ENCODE results near the gene CACNA1F. TPM values are rescaled to one million over a fixed set of nuclear protein-coding genes. Genes with fewer than 3 reads are reported as not detected.

Gene CACNA1F
- polyA plus RNA-seq, 3 donors = 0.73 TPM; not detected in 2

- intact Hi-C loops (cut with micrococcal nuclease) = no loop called here
- Histone ChIP-seq H3K4me1 (ENCODE audit: control insufficient read depth in 1 of 2, insufficient read depth in 2 of 2, low read length in 2 of 2) (peaks cover 46 to 51% of the 10 kb centered on the region in 2 donors), H4K20me1 (ENCODE audit: insufficient read depth, low read length) (no peaks in the 10 kb centered on the region), H2AFZ (ENCODE audit: insufficient read depth, low read depth, low read length, poor library complexity, severe bottlenecking) (no peak overlapping the region), H3K36me3 (replicated peaks in 1 of 2; ENCODE audit: control insufficient read depth in 1 of 2, insufficient read depth in 2 of 2, low read length in 2 of 2) (no peaks in the 10 kb centered on the region), H3K9ac (ENCODE audit: insufficient read depth, low read length, poor library complexity, severe bottlenecking) (no peak overlapping the region), H3K27me3 (ENCODE audit: control insufficient read depth in 2 of 2, insufficient read depth in 2 of 2, low read length in 2 of 2) (no peaks in the 10 kb centered on the region), H3K27ac (ENCODE audit: low read depth in 1 of 2, low read length in 2 of 2) (no peak overlapping the region), H3K4me2 (replicated peaks; ENCODE audit: extremely low read depth, low read length, poor library complexity, severe bottlenecking) (no peak overlapping the region), H3K79me2 (ENCODE audit: insufficient read depth, low read length) (peaks cover 28% of the 10 kb centered on the region), H3K9me3 (replicated peaks in 1 of 2; ENCODE audit: control insufficient read depth in 1 of 2, insufficient read depth in 1 of 2, low read length in 2 of 2) (no peaks in the 10 kb centered on the region), H3K4me3 (replicated peaks in 1 of 3; ENCODE audit: low read depth in 2 of 3, low read length in 3 of 3) (no peak overlapping the region)
- Mint-ChIP-seq H3K4me1 (peaks cover 38% of the 10 kb centered on the region), H3K27ac (no peak overlapping the region), H3K4me3 (no peak overlapping the region), H3K27me3 (ENCODE audit: low read depth in 3 of 3) (peaks cover 0 to 3% (median 2%) of the 10 kb centered on the region in 3 donors), H3K9me3 (peaks cover 0 to 22% (median 8%) of the 10 kb centered on the region in 7 donors), H3K36me3 (peaks cover 0 to 2% of the 10 kb centered on the region in 2 donors)
- no peak for DNase-seq
- WGBS (ENCODE audit: insufficient coverage) = 79% methylated on average over 49 of the region's 56 CpGs
- TF ChIP-seq CTCF (IDR thresholded peaks at IDR 0.05) = no peak
These were observed 881 bp upstream of the CACNA1F start for GRCh38 chrX:49233887-49234555.

GRCh38 chrX:49232525-49232924 is 615 bp downstream of the CACNA1F start:
- peaks cover 0 to 26% (median 10%) of the 10 kb centered on the region in 7 donors for H3K9me3 Mint-ChIP-seq
- peaks cover 19% of the 10 kb centered on the region for H3K79me2 ChIP-seq (ENCODE audit: insufficient read depth, low read length)
- H3K4me2 ChIP-seq (replicated peaks; ENCODE audit: extremely low read depth, low read length, poor library complexity, severe bottlenecking) = no peak overlapping the region
- no peak overlapping the region for H3K27ac ChIP-seq (ENCODE audit: low read depth in 1 of 2, low read length in 2 of 2)
- H2AFZ ChIP-seq (ENCODE audit: insufficient read depth, low read depth, low read length, poor library complexity, severe bottlenecking) = no peak overlapping the region
- peaks cover 32 to 36% of the 10 kb centered on the region in 2 donors for H3K4me1 ChIP-seq (ENCODE audit: control insufficient read depth in 1 of 2, insufficient read depth in 2 of 2, low read length in 2 of 2)
- H3K9me3 ChIP-seq (replicated peaks in 1 of 2; ENCODE audit: control insufficient read depth in 1 of 2, insufficient read depth in 1 of 2, low read length in 2 of 2) = no peaks in the 10 kb centered on the region
- DNase-seq = no peak
- H3K9ac ChIP-seq (ENCODE audit: insufficient read depth, low read length, poor library complexity, severe bottlenecking) = no peak overlapping the region
- intact Hi-C loops (cut with micrococcal nuclease) = no loop called here
- no peak for TF ChIP-seq CTCF (IDR thresholded peaks at IDR 0.05)
- no peaks in the 10 kb centered on the region for H3K36me3 ChIP-seq (replicated peaks in 1 of 2; ENCODE audit: control insufficient read depth in 1 of 2, insufficient read depth in 2 of 2, low read length in 2 of 2)
- no peaks in the 10 kb centered on the region for H3K36me3 Mint-ChIP-seq
- H4K20me1 ChIP-seq (ENCODE audit: insufficient read depth, low read length) = no peaks in the 10 kb centered on the region
- H3K4me1 Mint-ChIP-seq = peaks cover 27% of the 10 kb centered on the region
- no CpG with 5 or more reads among the region's 2 CpGs for WGBS (ENCODE audit: insufficient coverage)
- H3K27me3 ChIP-seq (ENCODE audit: control insufficient read depth in 2 of 2, insufficient read depth in 2 of 2, low read length in 2 of 2) = no peaks in the 10 kb centered on the region
- H3K27me3 Mint-ChIP-seq (ENCODE audit: low read depth in 3 of 3) = peaks cover 0 to 5% (median 2%) of the 10 kb centered on the region in 3 donors
- H3K4me3 Mint-ChIP-seq = no peak overlapping the region
- H3K27ac Mint-ChIP-seq = no peak overlapping the region
- H3K4me3 ChIP-seq (replicated peaks in 1 of 3; ENCODE audit: low read depth in 2 of 3, low read length in 3 of 3) = no peak overlapping the region
